H1 (cell line): ENCODE results near the gene VWA2. TPM values are rescaled to one million over a fixed set of nuclear protein-coding genes. Genes with fewer than 3 reads are reported as not detected.

Source experiments
- CTBP2 ChIP-seq: IDR thresholded peaks from 2 replicates; pipeline ENCODE4 v1.7.0; 2011; ENCODE audit warnings: borderline replicate concordance, mild to moderate bottlenecking, moderate library complexity, mixed read lengths, low read length; ENCODE audit not compliant: insufficient read depth, insufficient read length
- FOSL1 ChIP-seq: IDR thresholded peaks from 2 replicates; pipeline ENCODE4 v1.6.1; 2011; ENCODE audit warnings: mild to moderate bottlenecking, low read depth, low read length, moderate library complexity; ENCODE audit not compliant: insufficient read depth
- PHF8 ChIP-seq: fragments of 200-600 bp; sonication (generic); conservative IDR thresholded peaks from 2 replicates; pipeline ENCODE4 v1.7.1; 2012; ENCODE audit warnings: low read depth, mild to moderate bottlenecking, inconsistent platforms, low read length, moderate library complexity
- TAF1 ChIP-seq: IDR thresholded peaks from 2 replicates; pipeline ENCODE4 v1.6.1; 2011; ENCODE audit warnings: mild to moderate bottlenecking, low read depth, low read length
- polyA plus RNA-seq, 7 experiments: library from polyadenylated mRNA; depleted of rRNA in 3 of 7; stranded (reverse) in 5 of 7; unstranded in 2 of 7; fragments of >200 nt in 5 of 7; fragments of 200-250 nt in 2 of 7; gene quantifications; 1 replicate in 5 of 7; 2 replicates in 1 of 7; 4 replicates in 1 of 7; pipeline versions ENCODE4 v1.2.1 to v1.2.3, GENCODE V29; 2011 to 2013; ENCODE audit warnings: missing spikeins in 2 of 7, mixed read lengths in 2 of 7
- total RNA-seq: library from RNA; stranded (reverse); fragmentation: NEBNext Ultra II Directional; extraction: Animal tissue kit (Norgen Biotek cat#: 25700); gene quantifications from 2 replicates; pipeline ENCODE4 v1.2.1, GENCODE V29; 2021
- TF ChIP-seq, protein P1 (sequence below): IDR thresholded peaks from 2 replicates; pipeline ENCODE4 v1.6.1; 2012; ENCODE audit warnings: inconsistent platforms

The VWA2 gene
- total and polyA plus RNA-seq, 2 of the 8 experiments (the other 6 are each of a cell fraction or from before 2014, with no cell fraction given) = 2.8 to 2.9 TPM

DNA sequence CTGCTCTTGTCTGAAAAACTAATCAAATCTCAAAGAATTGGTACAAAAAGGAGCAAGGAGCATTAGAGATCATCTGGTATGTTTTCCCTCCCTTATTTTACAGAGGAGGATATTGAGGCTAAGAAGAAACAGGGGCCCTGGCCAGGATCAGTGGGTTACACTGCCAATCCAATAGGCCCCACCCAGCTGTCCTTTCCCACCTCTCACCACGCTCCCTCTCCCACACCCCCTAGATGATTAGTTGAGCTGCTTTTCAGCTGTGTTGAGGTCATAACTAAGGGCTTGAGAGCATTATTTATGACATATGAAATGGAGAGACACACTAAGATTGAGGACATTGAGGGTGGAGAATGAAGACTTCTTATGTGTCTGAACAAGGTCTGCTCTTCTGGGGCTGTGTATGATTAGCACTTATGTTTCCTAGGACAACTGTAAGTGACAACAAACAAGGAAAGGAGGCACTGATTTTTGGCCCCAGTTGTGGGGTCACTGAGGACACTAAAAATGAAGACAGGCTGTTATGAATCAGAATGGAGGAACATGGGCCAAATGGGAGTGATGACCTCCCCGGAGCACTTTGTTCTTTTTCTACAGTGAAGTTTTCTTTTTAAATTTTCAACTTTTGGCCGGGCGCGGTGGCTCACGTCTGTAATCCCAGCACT lies 26.5 kb downstream of the VWA2 start (continued):
- TF ChIP-seq PHF8 (no peak), FOSL1 (no peak), TAF1 (no peak), CTBP2 (no peak)
- TF ChIP-seq, protein P1, sequence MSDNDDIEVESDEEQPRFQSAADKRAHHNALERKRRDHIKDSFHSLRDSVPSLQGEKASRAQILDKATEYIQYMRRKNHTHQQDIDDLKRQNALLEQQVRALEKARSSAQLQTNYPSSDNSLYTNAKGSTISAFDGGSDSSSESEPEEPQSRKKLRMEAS = no peak
